Activated T-helper 1 cell treated with anti-CD3 and anti-CD28 coated beads, Interleukin-12 subunit alpha, Interleukin-12 subunit beta, Interleukin-2, Interleukin-4 antibody, amounts not matched to agents 30 ng/mL and 10 ng/mL and 1 ng/mL, durations not matched to agents 14 hours and 24 hours and 36 hours (primary cell): ENCODE data around the gene SULT1E1. TPM values are rescaled to one million over a fixed set of nuclear protein-coding genes. Genes with fewer than 3 reads are reported as not detected.

Source experiments
- DNase-seq: peaks from one replicate; pipeline ENCODE4 v3.0.0; 2021; ENCODE audit warnings: low spot score
- H3K27ac Mint-ChIP-seq: one replicate; pipeline ENCODE4 v1.8.0; 2021; ENCODE audit warnings: mild to moderate bottlenecking, mixed read lengths
- H3K27me3 Mint-ChIP-seq: one replicate; pipeline ENCODE4 v1.8.0; 2022; ENCODE audit warnings: mild to moderate bottlenecking, moderate library complexity, mixed read lengths; ENCODE audit not compliant: insufficient read depth
- H3K36me3 Mint-ChIP-seq: one replicate; pipeline ENCODE4 v1.8.0; 2021; ENCODE audit warnings: low read depth, mixed read lengths
- H3K4me1 Mint-ChIP-seq: one replicate; pipeline ENCODE4 v1.8.0; 2021; ENCODE audit warnings: low read depth, mixed read lengths
- H3K4me3 Mint-ChIP-seq: one replicate; pipeline ENCODE4 v1.8.0; 2021; ENCODE audit warnings: mild to moderate bottlenecking, moderate library complexity, mixed read lengths
- H3K9me3 Mint-ChIP-seq: one replicate; pipeline ENCODE4 v1.8.0; 2021; ENCODE audit warnings: mixed read lengths
- intact Hi-C: fragments of 100-400 bp; cut with micrococcal nuclease; formaldehyde crosslinking; loops from one replicate; pipeline ENCODE4 v1.15.1; 2024
- total RNA-seq: library from RNA; stranded (reverse); gene quantifications from 2 replicates; pipeline ENCODE4 v1.2.3, GENCODE V29; 2022

Gene SULT1E1, protein sequence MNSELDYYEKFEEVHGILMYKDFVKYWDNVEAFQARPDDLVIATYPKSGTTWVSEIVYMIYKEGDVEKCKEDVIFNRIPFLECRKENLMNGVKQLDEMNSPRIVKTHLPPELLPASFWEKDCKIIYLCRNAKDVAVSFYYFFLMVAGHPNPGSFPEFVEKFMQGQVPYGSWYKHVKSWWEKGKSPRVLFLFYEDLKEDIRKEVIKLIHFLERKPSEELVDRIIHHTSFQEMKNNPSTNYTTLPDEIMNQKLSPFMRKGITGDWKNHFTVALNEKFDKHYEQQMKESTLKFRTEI
- total RNA-seq, result not detected in 2 replicates

GRCh38 chr4:69860052-69860451, at the start of gene SULT1E1:
SULT1E1 (minus strand) TSS chr4:69860145; CDS start chr4:69857644, 2,501 bp downstream.
- H3K9me3 Mint-ChIP-seq, result no peaks in the 10 kb centered on the region
- no peak within 1 kb of the TSS for H3K27ac Mint-ChIP-seq
- intact Hi-C loops, result no loop called here
- H3K4me3 Mint-ChIP-seq, result no peak within 1 kb of the TSS
- peaks cover 3% of the 10 kb centered on the region for H3K27me3 Mint-ChIP-seq
- no peaks in the 10 kb centered on the region for H3K36me3 Mint-ChIP-seq
- no peaks in the 10 kb centered on the region for H3K4me1 Mint-ChIP-seq
- DNase-seq, result no peak

- H3K36me3 Mint-ChIP-seq, result no peaks in the 10 kb centered on the region
- no peaks in the 10 kb centered on the region for H3K9me3 Mint-ChIP-seq
- DNase-seq, result no peak
- no peak overlapping the region for H3K4me3 Mint-ChIP-seq
- intact Hi-C loops, result no loop called here
- peaks cover 6% of the 10 kb centered on the region for H3K27me3 Mint-ChIP-seq
- no peak overlapping the region for H3K27ac Mint-ChIP-seq
- H3K4me1 Mint-ChIP-seq, result no peaks in the 10 kb centered on the region
These were observed 49.2 kb upstream of the SULT1E1 start for GRCh38 chr4:69909195-69909594.

GRCh38 chr4:69907151-69907550, 47.2 kb upstream of the SULT1E1 start:
- no peak for DNase-seq
- Mint-ChIP-seq H3K4me3 (no peak overlapping the region), H3K36me3 (no peaks in the 10 kb centered on the region), H3K27ac (no peak overlapping the region), H3K9me3 (no peaks in the 10 kb centered on the region), H3K4me1 (no peaks in the 10 kb centered on the region), H3K27me3 (peaks cover 8% of the 10 kb centered on the region)
- intact Hi-C loops, result no loop called here

GRCh38 chr4:69896530-69897116, 36.7 kb upstream of the SULT1E1 start:
- DNase-seq, result no peak
- H3K9me3 Mint-ChIP-seq, result no peaks in the 10 kb centered on the region
- intact Hi-C loops, result no loop called here
- H3K4me1 Mint-ChIP-seq, result no peaks in the 10 kb centered on the region
- peaks cover 3% of the 10 kb centered on the region for H3K27me3 Mint-ChIP-seq
- H3K27ac Mint-ChIP-seq, result no peak overlapping the region
- no peak overlapping the region for H3K4me3 Mint-ChIP-seq
- H3K36me3 Mint-ChIP-seq, result no peaks in the 10 kb centered on the region

DNA sequence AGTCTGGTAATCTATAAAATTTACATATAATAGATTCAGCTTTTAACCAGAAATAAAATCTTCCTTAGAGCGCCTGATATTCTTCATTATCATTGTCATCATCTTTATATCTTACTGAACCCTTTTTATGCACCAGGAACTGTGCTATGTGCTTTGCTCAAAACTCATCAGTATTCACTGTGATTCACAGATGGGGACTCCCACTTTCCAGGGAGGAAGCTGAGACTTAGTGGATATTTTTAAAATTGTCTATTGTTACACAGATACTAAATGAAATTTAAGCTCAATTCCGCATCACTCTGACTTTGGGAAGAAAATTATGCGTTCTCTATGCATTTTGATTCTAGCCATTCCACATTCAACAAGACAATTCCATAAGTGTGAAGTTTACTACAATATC, 34.8 kb upstream of the SULT1E1 start:
- H3K4me3 Mint-ChIP-seq, result no peak overlapping the region
- DNase-seq, result no peak
- intact Hi-C loops, result no loop called here
- H3K9me3 Mint-ChIP-seq, result no peaks in the 10 kb centered on the region
- no peaks in the 10 kb centered on the region for H3K4me1 Mint-ChIP-seq
- no peak overlapping the region for H3K27ac Mint-ChIP-seq
- no peaks in the 10 kb centered on the region for H3K36me3 Mint-ChIP-seq
- peaks cover 3% of the 10 kb centered on the region for H3K27me3 Mint-ChIP-seq

- Mint-ChIP-seq H3K9me3 (no peaks in the 10 kb centered on the region), H3K27ac (no peak overlapping the region), H3K27me3 (peaks cover 3% of the 10 kb centered on the region), H3K36me3 (no peaks in the 10 kb centered on the region), H3K4me1 (no peaks in the 10 kb centered on the region), H3K4me3 (no peak overlapping the region)
- intact Hi-C loops, result no loop called here
- no peak for DNase-seq
These were observed 34.2 kb upstream of the SULT1E1 start for GRCh38 chr4:69894186-69894585.

DNA sequence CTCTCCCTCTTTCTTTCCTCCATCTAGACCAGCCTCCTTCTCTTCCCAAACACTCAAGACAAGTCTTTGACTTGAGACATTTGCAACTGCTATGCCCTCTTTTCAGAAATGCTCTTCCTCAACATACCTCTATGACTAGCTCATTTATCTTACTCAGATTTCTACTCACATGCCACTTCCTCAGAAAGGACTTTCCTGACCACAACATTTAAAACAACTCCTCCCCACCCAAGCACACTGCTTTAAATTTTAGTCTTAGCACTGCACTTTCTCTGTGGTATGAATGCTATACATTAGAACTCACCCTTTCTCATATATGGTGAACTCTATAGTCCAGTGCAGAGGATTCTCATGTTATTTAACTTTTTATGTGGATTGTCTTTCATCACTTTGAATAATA, 28.4 kb upstream of the SULT1E1 start:
- no peak overlapping the region for H3K27ac Mint-ChIP-seq
- H3K36me3 Mint-ChIP-seq, result no peaks in the 10 kb centered on the region
- DNase-seq, result no peak
- H3K4me1 Mint-ChIP-seq, result peaks cover 5% of the 10 kb centered on the region
- intact Hi-C loops, result no loop called here
- no peak overlapping the region for H3K4me3 Mint-ChIP-seq
- no peaks in the 10 kb centered on the region for H3K9me3 Mint-ChIP-seq
- peaks cover 2% of the 10 kb centered on the region for H3K27me3 Mint-ChIP-seq

DNA sequence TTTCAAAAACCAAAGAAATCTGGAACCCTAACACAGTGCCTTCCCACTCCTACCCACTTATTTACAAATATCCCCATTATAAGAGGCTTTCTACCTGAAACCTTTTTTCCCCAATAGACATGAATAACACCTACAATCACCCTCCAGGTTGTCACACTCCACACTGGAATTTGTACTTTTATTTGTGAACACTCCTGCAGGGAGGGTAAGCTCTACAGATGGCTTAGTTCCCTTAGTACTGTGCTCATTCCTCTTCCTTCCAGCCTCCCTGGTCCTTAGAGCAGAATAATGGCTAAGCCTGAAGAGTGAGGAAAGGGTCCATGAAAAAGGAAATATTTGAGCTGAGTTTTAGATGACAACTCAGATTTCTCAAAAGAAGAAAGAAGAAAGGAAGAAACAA, 22.2 kb upstream of the SULT1E1 start:
- no peak overlapping the region for H3K4me3 Mint-ChIP-seq
- no peak overlapping the region for H3K27ac Mint-ChIP-seq
- no peaks in the 10 kb centered on the region for H3K4me1 Mint-ChIP-seq
- no peaks in the 10 kb centered on the region for H3K9me3 Mint-ChIP-seq
- peaks cover 3% of the 10 kb centered on the region for H3K27me3 Mint-ChIP-seq
- DNase-seq, result no peak
- H3K36me3 Mint-ChIP-seq, result no peaks in the 10 kb centered on the region
- intact Hi-C loops, result no loop called here

DNA sequence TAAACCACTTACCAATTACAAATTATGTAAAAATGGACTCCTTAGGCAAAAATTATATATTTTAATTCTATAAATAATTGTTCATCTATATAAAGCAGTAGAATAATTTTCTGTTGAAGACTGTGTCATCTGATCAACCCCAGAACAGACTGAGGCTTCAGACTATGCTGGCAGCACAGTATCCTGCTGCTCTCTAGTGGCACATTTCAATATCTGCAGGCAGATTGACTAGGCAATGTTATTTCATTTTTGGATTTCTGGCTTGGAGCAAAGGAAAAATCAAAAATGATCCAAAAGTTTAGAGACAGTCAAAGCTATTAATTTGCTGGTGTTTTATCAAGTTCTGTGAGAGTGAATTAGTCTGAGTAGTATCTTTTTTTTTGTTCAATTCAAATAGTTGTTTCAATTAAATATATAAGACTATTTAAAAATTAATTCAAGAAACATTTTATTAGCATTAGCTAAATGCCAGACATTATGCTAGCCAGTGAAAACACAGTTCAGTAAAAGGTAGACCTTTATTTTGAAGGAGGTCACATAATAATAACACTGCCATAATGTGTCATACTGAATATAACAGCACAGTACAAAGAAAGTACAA, 21.3 kb upstream of the SULT1E1 start:
- DNase-seq, result no peak
- Mint-ChIP-seq H3K36me3 (no peaks in the 10 kb centered on the region), H3K27me3 (peaks cover 3% of the 10 kb centered on the region), H3K27ac (no peak overlapping the region), H3K4me1 (no peaks in the 10 kb centered on the region), H3K4me3 (no peak overlapping the region), H3K9me3 (no peaks in the 10 kb centered on the region)
- intact Hi-C loops, result loop anchor here (1.0 kb wide), 2 partner anchors 58 to 192 kb away; no protein-coding TSS in a partner anchor

- no peaks in the 10 kb centered on the region for H3K36me3 Mint-ChIP-seq
- H3K27me3 Mint-ChIP-seq, result peaks cover 3% of the 10 kb centered on the region
- intact Hi-C loops, result no loop called here
- H3K4me3 Mint-ChIP-seq, result no peak overlapping the region
- no peaks in the 10 kb centered on the region for H3K4me1 Mint-ChIP-seq
- DNase-seq, result no peak
- H3K27ac Mint-ChIP-seq, result no peak overlapping the region
- no peaks in the 10 kb centered on the region for H3K9me3 Mint-ChIP-seq
These were observed 18.3 kb upstream of the SULT1E1 start for GRCh38 chr4:69878250-69878649.

DNA sequence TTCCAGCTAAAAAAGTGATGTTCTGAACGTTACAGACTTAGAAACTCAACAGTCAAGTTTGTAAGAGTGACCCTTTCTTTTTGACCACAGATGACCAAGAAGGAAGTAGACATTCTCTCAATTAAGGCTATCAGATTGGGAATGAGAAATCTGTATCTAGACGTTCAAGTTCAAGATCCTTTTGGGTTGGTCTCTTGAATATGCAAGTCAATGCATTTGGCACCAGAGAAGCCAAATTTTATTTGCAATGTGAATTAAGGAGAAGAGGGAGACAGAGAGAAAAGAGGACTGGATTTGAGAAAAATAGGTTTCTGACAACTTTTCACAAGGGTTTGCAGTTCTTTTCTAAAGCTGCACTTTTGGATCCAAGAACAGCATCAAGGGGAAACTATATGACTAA, 17.5 kb upstream of the SULT1E1 start:
- Mint-ChIP-seq H3K4me3 (no peak overlapping the region), H3K27me3 (peaks cover 3% of the 10 kb centered on the region), H3K27ac (no peak overlapping the region), H3K4me1 (no peaks in the 10 kb centered on the region), H3K9me3 (no peaks in the 10 kb centered on the region), H3K36me3 (no peaks in the 10 kb centered on the region)
- no peak for DNase-seq
- intact Hi-C loops, result no loop called here

GRCh38 chr4:69876071-69876470, 16.1 kb upstream of the SULT1E1 start:
- Mint-ChIP-seq H3K27ac (no peak overlapping the region), H3K4me3 (no peak overlapping the region), H3K9me3 (no peaks in the 10 kb centered on the region), H3K27me3 (peaks cover 3% of the 10 kb centered on the region), H3K4me1 (no peaks in the 10 kb centered on the region), H3K36me3 (no peaks in the 10 kb centered on the region)
- intact Hi-C loops, result no loop called here
- no peak for DNase-seq

GRCh38 chr4:69875576-69875975, 15.6 kb upstream of the SULT1E1 start:
- Mint-ChIP-seq H3K36me3 (no peaks in the 10 kb centered on the region), H3K27ac (no peak overlapping the region), H3K9me3 (no peaks in the 10 kb centered on the region), H3K27me3 (peaks cover 3% of the 10 kb centered on the region), H3K4me1 (no peaks in the 10 kb centered on the region), H3K4me3 (no peak overlapping the region)
- DNase-seq, result no peak
- intact Hi-C loops, result no loop called here
